K562 treated with DMSO at 1 percent for 24 hours (cell line): ENCODE measurements around the gene OBP2B. TPM values are rescaled to one million over a fixed set of nuclear protein-coding genes. Genes with fewer than 3 reads are reported as not detected.

Experiments used
- total RNA-seq: library from RNA; unstranded; fragments of 300-600 nt; gene quantifications from 2 replicates; pipeline ENCODE4 v1.2.3, GENCODE V29; 2022; ENCODE audit warnings: low read depth; ENCODE audit not compliant: insufficient read depth

Gene OBP2B
- not detected in 2 replicates for total RNA-seq

DNA sequence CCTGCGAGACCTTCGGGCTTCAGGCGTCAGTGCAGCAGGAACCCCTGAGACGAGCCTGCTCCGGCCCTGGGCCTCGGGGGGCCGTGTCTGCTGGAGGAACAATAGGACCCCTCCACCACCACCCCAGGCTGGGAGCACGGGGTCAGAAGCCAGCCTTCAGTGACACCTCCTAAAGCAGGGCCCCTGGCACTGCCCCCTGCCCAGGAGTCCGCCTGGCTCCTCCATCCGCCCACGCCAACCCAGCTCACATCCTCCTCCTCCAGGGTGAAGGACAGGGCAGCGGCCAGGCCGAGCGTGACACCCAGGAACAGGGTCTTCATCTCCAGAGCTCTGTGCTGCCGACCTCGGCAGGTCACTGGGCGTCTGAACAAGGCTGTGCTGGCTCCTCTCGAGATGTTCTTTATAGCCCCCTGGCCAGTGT lies at the start of gene OBP2B:
TSS of gene OBP2B (minus strand) at position 371 of the 421 bp plus-strand sequence. CDS start at position 320, 51 bp downstream.

GRCh38 chr9:133163504-133164172 lies 45.4 kb downstream of the OBP2B start, which contains the start of gene GBGT1:
Gene GBGT1, minus strand, starts transcription at chr9:133163914. Its CDS starts 1,502 bp downstream, at chr9:133162412.

Other genes with a start within 250 kb of the OBP2B start
- 47.0 and 60.5 TPM in 2 replicates for gene GFI1B, start 230.6 kb downstream of the OBP2B start, total RNA-seq
- 109 and 110 TPM in 2 replicates for gene GTF3C5, start 178.3 kb downstream of the OBP2B start, total RNA-seq
- gene CEL, start 147.3 kb downstream of the OBP2B start, total RNA-seq: 1.5 TPM in 2 replicates
- 41.1 and 53.9 TPM in 2 replicates for gene RALGDS, start 88.0 kb downstream of the OBP2B start, total RNA-seq
- 20.6 and 20.7 TPM in 2 replicates for gene GBGT1, start 45.3 kb downstream of the OBP2B start, total RNA-seq
- 6.8 and 14.1 TPM in 2 replicates for gene ABO, start 66.0 kb upstream of the OBP2B start, total RNA-seq
- 23.6 and 25.8 TPM in 2 replicates for gene SURF6, start 126.9 kb upstream of the OBP2B start, total RNA-seq
- gene MED22, start 138.9 kb upstream of the OBP2B start, total RNA-seq: 31.3 and 35.9 TPM in 2 replicates
- gene RPL7A, start 139.0 kb upstream of the OBP2B start, total RNA-seq: 5,124 and 5,344 TPM in 2 replicates
- 54.6 and 55.3 TPM in 2 replicates for gene SURF1, start 147.2 kb upstream of the OBP2B start, total RNA-seq
- 55.8 and 60.9 TPM in 2 replicates for gene SURF2, start 147.3 kb upstream of the OBP2B start, total RNA-seq
- 174 and 178 TPM in 2 replicates for gene SURF4, start 166.8 kb upstream of the OBP2B start, total RNA-seq
- 0.63 and 2.1 TPM in 2 replicates for gene STKLD1, start 167.1 kb upstream of the OBP2B start, total RNA-seq
- gene REXO4, start 208.8 kb upstream of the OBP2B start, total RNA-seq: 28.6 and 30.7 TPM in 2 replicates
- gene ADAMTS13, start 213.1 kb upstream of the OBP2B start, total RNA-seq: 0.79 and 1.3 TPM in 2 replicates